SK-N-SH (cell line): Measurements from ENCODE around the gene HAUS7. TPM values are rescaled to one million over a fixed set of nuclear protein-coding genes. Genes with fewer than 3 reads are reported as not detected.

Source experiments
- CTCF ChIA-PET: fragments of 300-600, 350-600 bp; formaldehyde crosslinking; extraction: SDS; loops from one replicate; lab custom pipeline; 2021; lab: Yijun Ruan, JAX
- POLR2A ChIA-PET: fragments of 350-600 bp; sonication (Branson Sonifier 250); formaldehyde crosslinking; extraction: SDS; loops from one replicate; lab custom pipeline; 2020; ENCODE audit warnings: antibody characterized with exemption, inconsistent platforms; lab: Yijun Ruan, JAX
- DNase-seq: peaks from one replicate; pipeline ENCODE4 v3.0.0; 2012
- H2AFZ ChIP-seq: fragments of 200-600 bp; sonication (generic); 2 replicates; pipeline ENCODE4 v1.8.1; 2016; ENCODE audit warnings: antibody characterized with exemption, mild to moderate bottlenecking, low read depth
- H3F3A ChIP-seq: fragments of 200-600 bp; sonication (generic); replicated peaks from 2 replicates; pipeline ENCODE3; 2016; ENCODE audit warnings: antibody characterized with exemption, mild to moderate bottlenecking; ENCODE audit not compliant: insufficient read depth
- H3K27ac ChIP-seq, 2 experiments: fragments of 200-500 bp in 1 of 2; fragments of 200-600 bp in 1 of 2; sonication (Bioruptor generic) in 1 of 2; sonication (generic), shearing (Covaris generic) in 1 of 2; 2 replicates each; pipeline versions ENCODE4 v1.5.1 to v1.6.1; 2014 to 2016; ENCODE audit warnings: low read depth in 2 of 2, inconsistent platforms in 1 of 2, low read length in 1 of 2, mild to moderate bottlenecking in 1 of 2, mixed read lengths in 1 of 2
- H3K27me3 ChIP-seq: fragments of 200-600 bp; sonication (generic), shearing (Covaris generic); 2 replicates; pipeline ENCODE4 v1.6.1; 2016; ENCODE audit warnings: mixed run types; ENCODE audit not compliant: insufficient read depth
- H3K36me3 ChIP-seq, 2 experiments: fragments of 200-500 bp in 1 of 2; fragments of 200-600 bp in 1 of 2; sonication (Bioruptor generic) in 1 of 2; sonication (generic) in 1 of 2; replicated peaks in 1 of 2; 2 replicates each; pipeline versions ENCODE3 to v1.5.1; 2014 to 2016; ENCODE audit warnings: low read length in 1 of 2, mild to moderate bottlenecking in 1 of 2; ENCODE audit not compliant: insufficient read depth in 2 of 2, control insufficient read depth in 1 of 2
- H3K4me1 ChIP-seq, 2 experiments: fragments of 200-500 bp in 1 of 2; fragments of 200-600 bp in 1 of 2; sonication (Bioruptor generic) in 1 of 2; sonication (generic), shearing (Covaris generic) in 1 of 2; 2 replicates each; pipeline versions ENCODE4 v1.5.1 to v1.6.1; 2014 to 2016; ENCODE audit warnings: low read depth in 1 of 2, low read length in 1 of 2, mixed run types in 1 of 2; ENCODE audit not compliant: insufficient read depth in 2 of 2, control insufficient read depth in 1 of 2
- H3K4me2 ChIP-seq: fragments of 200-600 bp; sonication (generic), shearing (Covaris generic); 2 replicates; pipeline ENCODE4 v1.6.1; 2017; ENCODE audit warnings: mixed run types
- H3K4me3 ChIP-seq, 2 experiments: fragments of 200-500 bp in 1 of 2; fragments of 200-600 bp in 1 of 2; sonication (Bioruptor generic) in 1 of 2; sonication (generic), shearing (Covaris generic) in 1 of 2; 2 replicates each; pipeline versions ENCODE4 v1.5.1 to v1.8.1; 2014 to 2016; ENCODE audit warnings: low read depth in 2 of 2, inconsistent platforms in 1 of 2, low read length in 1 of 2, mild to moderate bottlenecking in 1 of 2, mixed read lengths in 1 of 2, moderate library complexity in 1 of 2
- H3K79me2 ChIP-seq: fragments of 200-600 bp; sonication (generic); 2 replicates; pipeline ENCODE4 v1.8.1; 2017; ENCODE audit warnings: mild to moderate bottlenecking; ENCODE audit not compliant: insufficient read depth
- H3K9ac ChIP-seq: fragments of 200-600 bp; sonication (generic); 2 replicates; pipeline ENCODE4 v1.6.1; 2017; ENCODE audit warnings: mixed run types
- H3K9me2 ChIP-seq: fragments of 200-600 bp; sonication (generic); 2 replicates; pipeline ENCODE4 v1.6.1; 2017; ENCODE audit warnings: mixed run types
- H3K9me3 ChIP-seq: fragments of 200-600 bp; sonication (generic); 2 replicates; pipeline ENCODE4 v1.6.1; 2017; ENCODE audit warnings: mixed run types, mild to moderate bottlenecking, moderate library complexity
- H4K20me1 ChIP-seq: fragments of 200-600 bp; sonication (generic); 2 replicates; pipeline ENCODE4 v1.6.1; 2017; ENCODE audit warnings: mild to moderate bottlenecking, mixed run types; ENCODE audit not compliant: insufficient read depth
- CHD2 ChIP-seq: fragments of 150-350 bp; IDR thresholded peaks from 2 replicates; pipeline ENCODE4 v1.6.1; 2018; ENCODE audit warnings: low read length; ENCODE audit not compliant: partially characterized antibody
- ELF1 ChIP-seq: IDR thresholded peaks from 2 replicates; pipeline ENCODE4 v1.4.0; 2012
- EZH2phosphoT487 ChIP-seq: fragments of 200-600 bp; sonication (generic); IDR thresholded peaks from 2 replicates; pipeline ENCODE4 v1.6.1; 2017; ENCODE audit warnings: low read depth, mixed run types, mild to moderate bottlenecking, antibody characterized with exemption, moderate library complexity, borderline replicate concordance
- FOXJ3 ChIP-seq: sonication (generic); formaldehyde crosslinking; IDR thresholded peaks from 2 replicates; pipeline ENCODE4 v1.5.1; 2020; ENCODE audit warnings: mild to moderate bottlenecking, missing genetic modification reagents
- FOXM1 ChIP-seq: IDR thresholded peaks from 2 replicates; pipeline ENCODE4 v1.4.0; 2012; ENCODE audit warnings: low read depth, mild to moderate bottlenecking
- GABPA ChIP-seq: IDR thresholded peaks from 2 replicates; pipeline ENCODE4 v1.4.0; 2012; ENCODE audit warnings: low read depth, mild to moderate bottlenecking
- GATA2 ChIP-seq: sonication (generic); formaldehyde crosslinking; IDR thresholded peaks from 2 replicates; pipeline ENCODE4 v1.5.0; 2020; ENCODE audit warnings: mild to moderate bottlenecking, missing genetic modification reagents
- MEF2A ChIP-seq: IDR thresholded peaks from 2 replicates; pipeline ENCODE4 v1.4.0; 2012; ENCODE audit warnings: low read depth, borderline replicate concordance
- MXI1 ChIP-seq: IDR thresholded peaks from 2 replicates; pipeline ENCODE4 v1.6.1; 2012; ENCODE audit warnings: mild to moderate bottlenecking, low read depth, low read length, improper control_type of control experiment
- NFIC ChIP-seq: IDR thresholded peaks from 2 replicates; pipeline ENCODE4 v1.4.0; 2012; ENCODE audit warnings: borderline replicate concordance
- NRF1 ChIP-seq: IDR thresholded peaks from 2 replicates; pipeline ENCODE4 v1.6.1; 2012; ENCODE audit warnings: low read depth, mild to moderate bottlenecking, low read length
- RAD21 ChIP-seq: IDR thresholded peaks from 2 replicates; pipeline ENCODE4 v1.6.1; 2012; ENCODE audit warnings: mild to moderate bottlenecking, low read length
- RCOR1 ChIP-seq: fragments of 150-350 bp; IDR thresholded peaks from 2 replicates; pipeline ENCODE4 v1.6.1; 2017; ENCODE audit warnings: antibody characterized with exemption, low read length
- REST ChIP-seq: IDR thresholded peaks from 2 replicates; pipeline ENCODE4 v1.6.1; 2012; ENCODE audit warnings: mild to moderate bottlenecking, low read depth, low read length, moderate library complexity
- RXRA ChIP-seq: IDR thresholded peaks from 2 replicates; pipeline ENCODE4 v1.4.0; 2012; ENCODE audit warnings: low read depth, mild to moderate bottlenecking, borderline replicate concordance
- SIN3A ChIP-seq: IDR thresholded peaks from 2 replicates; pipeline ENCODE4 v1.6.1; 2012; ENCODE audit warnings: low read depth, mild to moderate bottlenecking, low read length, moderate library complexity, borderline replicate concordance
- SMC3 ChIP-seq: IDR thresholded peaks from 2 replicates; pipeline ENCODE4 v1.6.1; 2012; ENCODE audit warnings: low read depth, low read length, improper control_type of control experiment
- TAF1 ChIP-seq: IDR thresholded peaks from 2 replicates; pipeline ENCODE4 v1.6.1; 2012; ENCODE audit warnings: low read depth, mild to moderate bottlenecking, low read length, moderate library complexity, borderline replicate concordance
- TEAD4 ChIP-seq: IDR thresholded peaks from 2 replicates; pipeline ENCODE4 v1.4.0; 2012; ENCODE audit warnings: mild to moderate bottlenecking, borderline replicate concordance; ENCODE audit not compliant: insufficient read depth
- WGBS: methylation state at CpG from one replicate; pipeline ENCODE4 v1.1.6; 2017; ENCODE audit warnings: low lambda C conversion rate; 5-methylcytosine and 5-hydroxymethylcytosine counted together
- polyA plus RNA-seq, 3 experiments: library from polyadenylated mRNA; depleted of rRNA; stranded (reverse); fragments of >200 nt; gene quantifications; 2 replicates each; pipeline ENCODE4 v1.2.3, GENCODE V29; 2012
- TF ChIP-seq, protein P1 (sequence below): fragments of 150-350 bp; IDR thresholded peaks from 2 replicates; pipeline ENCODE4 v1.6.1; 2017; ENCODE audit warnings: antibody characterized with exemption, low read length, low read depth, borderline replicate concordance
- TF ChIP-seq, protein P2 (sequence below): IDR thresholded peaks from 2 replicates; pipeline ENCODE4 v1.4.0; 2012; ENCODE audit warnings: low read depth
- TF ChIP-seq, protein P3 (sequence below): fragments of 150-350 bp; IDR thresholded peaks from 2 replicates; pipeline ENCODE4 v1.6.1; 2016; ENCODE audit warnings: mild to moderate bottlenecking, low read depth, low read length

The HAUS7 gene
- polyA plus RNA-seq, 1 of the 3 experiments (the other 2 are of a cell fraction) = 39.7 TPM

DNA sequence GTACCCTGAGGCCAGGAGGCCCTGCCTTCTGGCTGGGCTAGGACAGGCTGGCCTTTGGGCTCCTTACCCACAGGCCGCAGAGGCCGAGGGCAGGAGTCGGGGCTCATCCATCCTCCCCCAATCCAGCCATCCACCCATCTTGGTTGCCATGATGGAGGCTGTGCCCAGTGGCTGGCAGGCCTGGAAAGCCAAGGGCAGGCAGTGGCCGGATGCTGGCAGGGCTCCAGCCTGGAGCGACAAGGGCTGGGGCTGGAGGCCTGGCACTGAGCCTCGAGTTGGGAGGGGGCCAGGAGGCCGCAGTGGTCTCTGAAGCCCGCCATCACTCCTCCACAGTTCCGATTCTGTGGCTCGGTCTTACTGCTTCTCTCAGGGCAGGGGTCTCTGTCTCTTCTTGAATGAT, 15.8 kb upstream of the HAUS7 start:
- H3K4me3 ChIP-seq = no peak overlapping the region
- H3K9me2 ChIP-seq = no peaks in the 10 kb centered on the region
- H2AFZ ChIP-seq = no peak overlapping the region
- H3F3A ChIP-seq = no peaks in the 10 kb centered on the region
- ChIA-PET POLR2A (no interaction called here), CTCF (interaction anchor here (1.3 to 2.2 kb wide), 2 partner anchors 9 to 21 kb away, joined by 4 to 7 read pairs; no protein-coding TSS in a partner anchor)
- H3K4me2 ChIP-seq = no peak overlapping the region
- H3K9ac ChIP-seq = no peak overlapping the region
- no peak for DNase-seq
- H3K9me3 ChIP-seq = no peaks in the 10 kb centered on the region
- no peaks in the 10 kb centered on the region for H3K27me3 ChIP-seq
- no peaks in the 10 kb centered on the region for H3K79me2 ChIP-seq
- no peaks in the 10 kb centered on the region for H3K36me3 ChIP-seq
- peaks cover 0 to 57% of the 10 kb centered on the region in 2 experiments; a peak in 2 of 4 replicates for H3K4me1 ChIP-seq
- H4K20me1 ChIP-seq = no peaks in the 10 kb centered on the region
- no peak for TF ChIP-seq FOXM1
- no peak for TF ChIP-seq CHD2
- no peak for TF ChIP-seq NFIC
- TF ChIP-seq GATA2 (CRISPR knock-in tag) = no peak
- TF ChIP-seq TAF1 = no peak
- TF ChIP-seq GABPA = no peak
- no peak for TF ChIP-seq RCOR1
- TF ChIP-seq TEAD4 = no peak
- WGBS = 65% methylated on average over 5 of the region's 10 CpGs
- H3K27ac ChIP-seq = no peak overlapping the region; a peak in 1 of 4 replicates

DNA sequence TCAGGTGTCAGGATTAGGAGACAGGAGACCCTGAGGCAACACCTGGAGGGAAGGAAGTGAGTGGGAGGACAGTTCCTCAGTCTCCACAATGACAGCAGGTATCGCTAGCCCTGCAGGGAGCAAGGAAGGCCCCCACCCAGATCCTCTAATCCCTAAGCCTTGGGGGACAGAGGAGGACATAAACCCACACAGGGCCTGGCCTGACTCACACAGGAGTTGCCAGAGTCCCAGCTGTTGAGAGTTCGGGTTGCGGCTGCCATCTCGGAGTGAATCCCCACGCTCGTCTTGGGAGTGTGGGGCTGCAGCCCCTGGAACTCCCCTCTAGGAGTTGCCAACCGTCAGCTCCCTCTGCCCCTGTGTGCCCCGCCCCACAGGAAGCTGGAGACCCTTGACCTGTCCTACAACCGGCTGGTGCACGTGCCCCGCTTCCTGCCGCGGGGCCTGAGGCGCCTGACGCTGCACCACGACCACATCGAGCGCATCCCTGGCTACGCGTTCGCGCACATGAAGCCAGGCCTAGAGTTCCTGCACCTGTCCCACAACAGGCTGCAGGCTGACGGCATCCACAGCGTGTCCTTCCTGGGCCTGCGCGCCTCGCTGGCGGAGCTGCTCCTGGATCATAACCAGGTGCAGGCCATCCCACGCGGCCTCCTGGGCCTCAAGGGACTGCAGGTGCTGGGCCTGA, 15.2 kb upstream of the HAUS7 start:
- 82% methylated on average over 15 of the region's 30 CpGs for WGBS
- Histone ChIP-seq H3K9me2 (no peaks in the 10 kb centered on the region), H3K79me2 (no peaks in the 10 kb centered on the region), H3K9me3 (no peaks in the 10 kb centered on the region), H2AFZ (no peak overlapping the region), H3K27me3 (no peaks in the 10 kb centered on the region), H3F3A (no peaks in the 10 kb centered on the region), H3K27ac (no peak overlapping the region; a peak in 1 of 4 replicates), H3K9ac (no peak overlapping the region), H3K4me3 (no peak overlapping the region), H4K20me1 (no peaks in the 10 kb centered on the region), H3K4me2 (no peak overlapping the region), H3K36me3 (no peaks in the 10 kb centered on the region), H3K4me1 (peaks cover 0 to 52% of the 10 kb centered on the region in 2 experiments; a peak in 2 of 4 replicates)
- POLR2A ChIA-PET = no interaction called here
- CTCF ChIA-PET = interaction anchor here (0.5 to 2.2 kb wide), 4 partner anchors 9 to 25 kb away, joined by 3 to 7 read pairs (median 6); no protein-coding TSS in a partner anchor
- DNase-seq = no peak
- no peak for TF ChIP-seq NFIC
- no peak for TF ChIP-seq REST
- no peak for TF ChIP-seq FOXJ3
- TF ChIP-seq SIN3A = no peak
- no peak for TF ChIP-seq ELF1
- no peak for TF ChIP-seq SMC3
- TF ChIP-seq, protein P1, sequence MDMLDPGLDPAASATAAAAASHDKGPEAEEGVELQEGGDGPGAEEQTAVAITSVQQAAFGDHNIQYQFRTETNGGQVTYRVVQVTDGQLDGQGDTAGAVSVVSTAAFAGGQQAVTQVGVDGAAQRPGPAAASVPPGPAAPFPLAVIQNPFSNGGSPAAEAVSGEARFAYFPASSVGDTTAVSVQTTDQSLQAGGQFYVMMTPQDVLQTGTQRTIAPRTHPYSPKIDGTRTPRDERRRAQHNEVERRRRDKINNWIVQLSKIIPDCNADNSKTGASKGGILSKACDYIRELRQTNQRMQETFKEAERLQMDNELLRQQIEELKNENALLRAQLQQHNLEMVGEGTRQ = no peak
- TF ChIP-seq, protein P2, sequence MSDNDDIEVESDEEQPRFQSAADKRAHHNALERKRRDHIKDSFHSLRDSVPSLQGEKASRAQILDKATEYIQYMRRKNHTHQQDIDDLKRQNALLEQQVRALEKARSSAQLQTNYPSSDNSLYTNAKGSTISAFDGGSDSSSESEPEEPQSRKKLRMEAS = no peak
- TF ChIP-seq, protein P3, sequence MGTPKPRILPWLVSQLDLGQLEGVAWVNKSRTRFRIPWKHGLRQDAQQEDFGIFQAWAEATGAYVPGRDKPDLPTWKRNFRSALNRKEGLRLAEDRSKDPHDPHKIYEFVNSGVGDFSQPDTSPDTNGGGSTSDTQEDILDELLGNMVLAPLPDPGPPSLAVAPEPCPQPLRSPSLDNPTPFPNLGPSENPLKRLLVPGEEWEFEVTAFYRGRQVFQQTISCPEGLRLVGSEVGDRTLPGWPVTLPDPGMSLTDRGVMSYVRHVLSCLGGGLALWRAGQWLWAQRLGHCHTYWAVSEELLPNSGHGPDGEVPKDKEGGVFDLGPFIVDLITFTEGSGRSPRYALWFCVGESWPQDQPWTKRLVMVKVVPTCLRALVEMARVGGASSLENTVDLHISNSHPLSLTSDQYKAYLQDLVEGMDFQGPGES = no peak
- TF ChIP-seq RXRA = no peak
- no peak for TF ChIP-seq EZH2phosphoT487
- TF ChIP-seq RAD21 = no peak
- TF ChIP-seq RCOR1 = no peak
- no peak for TF ChIP-seq MXI1
- TF ChIP-seq GABPA = no peak
- no peak for TF ChIP-seq MEF2A
- TF ChIP-seq NRF1 = no peak
